GM10266 (cell line): ENCODE results near the gene TTLL10.

Experiments
- DNase-seq: peaks from one replicate; pipeline ENCODE4 v3.0.0; 2012; ENCODE audit errors: extremely low spot score
- CTCF ChIP-seq: IDR thresholded peaks from 2 replicates; pipeline ENCODE4 v1.5.1; 2012; ENCODE audit warnings: mild to moderate bottlenecking, low read depth; ENCODE audit not compliant: control insufficient read depth, insufficient read depth; ENCODE audit errors: missing control alignments

TTLL10 gene

GRCh38 chr1:1181938-1182410 is 8.3 kb downstream of the TTLL10 start:
- no peak for DNase-seq
- TF ChIP-seq CTCF: no peak

GRCh38 chr1:1182491-1183220 is 9.0 kb downstream of the TTLL10 start:
- TF ChIP-seq CTCF: no peak
- no peak for DNase-seq

- TF ChIP-seq CTCF: no peak
- no peak for DNase-seq
Observed at GRCh38 chr1:1183221-1183747, 9.6 kb downstream of the TTLL10 start.

GRCh38 chr1:1183833-1184775 is 10.4 kb downstream of the TTLL10 start:
- no peak for TF ChIP-seq CTCF
- DNase-seq: no peak

- no peak for TF ChIP-seq CTCF
- no peak for DNase-seq
Observed at GRCh38 chr1:1185101-1185765, 11.6 kb downstream of the TTLL10 start.

- DNase-seq: no peak
- TF ChIP-seq CTCF: no peak
Observed at GRCh38 chr1:1187938-1188337, 14.3 kb downstream of the TTLL10 start.

- no peak for DNase-seq
- TF ChIP-seq CTCF: no peak
Observed at GRCh38 chr1:1189111-1189510, 15.4 kb downstream of the TTLL10 start.
